ENCODE results near the gene GPR15LG.

- TF ChIP-seq POLR2AphosphoS5 (IDR thresholded peaks at IDR 0.05; ENCODE audit: insufficient read depth in 1 of 2, low read depth in 1 of 2), result no peak
- TF ChIP-seq POLR2A (IDR thresholded peaks at IDR 0.05), result no peak
- TF ChIP-seq CTCF (IDR thresholded peaks at IDR 0.05), result no peak
Observed at GRCh38 chr10:84158550-84158949, 15.1 kb upstream of the GPR15LG start.
